Skeletal muscle satellite cell (primary cell): ENCODE measurements around the gene IRAK3.
A peak's percentile ranks its signal among the peaks of the same experiment; 100 is the strongest.

ENCODE experiments used
- H3K27me3 ChIP-seq: 2 replicates; pipeline ENCODE4 v1.7.0; 2013; ENCODE audit warnings: low read length; ENCODE audit not compliant: control insufficient read depth, insufficient read depth
- H3K36me3 ChIP-seq: 2 replicates; pipeline ENCODE4 v1.7.0; 2013; ENCODE audit warnings: mild to moderate bottlenecking, control low read depth, low read length; ENCODE audit not compliant: insufficient read depth
- H3K4me1 ChIP-seq: 2 replicates; pipeline ENCODE4 v1.7.0; 2013; ENCODE audit warnings: low read length; ENCODE audit not compliant: control insufficient read depth, insufficient read depth
- H3K4me2 ChIP-seq: 2 replicates; pipeline ENCODE4 v1.7.0; 2013; ENCODE audit warnings: mild to moderate bottlenecking, low read length
- H3K4me3 ChIP-seq: 2 replicates; pipeline ENCODE4 v1.7.0; 2013; ENCODE audit warnings: low read length
- H3K9ac ChIP-seq: 2 replicates; pipeline ENCODE4 v1.7.0; 2013; ENCODE audit warnings: mild to moderate bottlenecking, low read depth, low read length, moderate library complexity
- H3K9me3 ChIP-seq: replicated peaks from 2 replicates; pipeline ENCODE4 v1.7.0; 2013; ENCODE audit warnings: mild to moderate bottlenecking, control low read depth, low read length

IRAK3 gene

GRCh38 chr12:66243911-66244310 is 54.9 kb downstream of the IRAK3 start:
- H3K4me1 ChIP-seq: peaks cover 21% of the 10 kb centered on the region
- H3K9ac ChIP-seq: no peak overlapping the region
- no peaks in the 10 kb centered on the region for H3K9me3 ChIP-seq
- no peak overlapping the region for H3K4me3 ChIP-seq
- H3K4me2 ChIP-seq: no peak overlapping the region
- no peaks in the 10 kb centered on the region for H3K27me3 ChIP-seq
- H3K36me3 ChIP-seq: no peaks in the 10 kb centered on the region

- H3K36me3 ChIP-seq: no peaks in the 10 kb centered on the region
- no peak overlapping the region for H3K4me3 ChIP-seq
- H3K9ac ChIP-seq: no peak overlapping the region
- H3K4me2 ChIP-seq: no peak overlapping the region
- no peaks in the 10 kb centered on the region for H3K27me3 ChIP-seq
- H3K4me1 ChIP-seq: peaks cover 21% of the 10 kb centered on the region
- H3K9me3 ChIP-seq: no peaks in the 10 kb centered on the region
These were observed 55.4 kb downstream of the IRAK3 start for GRCh38 chr12:66244446-66244845.

- Histone ChIP-seq H3K4me1 (peaks cover 6% of the 10 kb centered on the region), H3K4me3 (no peak overlapping the region), H3K4me2 (no peak overlapping the region), H3K9ac (no peak overlapping the region), H3K27me3 (no peaks in the 10 kb centered on the region), H3K9me3 (no peaks in the 10 kb centered on the region), H3K36me3 (no peaks in the 10 kb centered on the region)
These were observed 58.7 kb downstream of the IRAK3 start for GRCh38 chr12:66247741-66248140.

GRCh38 chr12:66251049-66251448 is 62.0 kb downstream of the IRAK3 start:
- Histone ChIP-seq H3K4me3 (no peak overlapping the region), H3K4me1 (no peaks in the 10 kb centered on the region), H3K9ac (no peak overlapping the region), H3K4me2 (no peak overlapping the region), H3K27me3 (no peaks in the 10 kb centered on the region), H3K36me3 (no peaks in the 10 kb centered on the region), H3K9me3 (no peaks in the 10 kb centered on the region)

- H3K4me3 ChIP-seq: no peak overlapping the region
- H3K9ac ChIP-seq: no peak overlapping the region
- H3K4me2 ChIP-seq: no peak overlapping the region
- no peaks in the 10 kb centered on the region for H3K36me3 ChIP-seq
- H3K27me3 ChIP-seq: no peaks in the 10 kb centered on the region
- no peaks in the 10 kb centered on the region for H3K9me3 ChIP-seq
- H3K4me1 ChIP-seq: no peaks in the 10 kb centered on the region
These were observed 63.8 kb downstream of the IRAK3 start for GRCh38 chr12:66252771-66253170.

GRCh38 chr12:66255737-66256136 is 66.7 kb downstream of the IRAK3 start:
- Histone ChIP-seq H3K9ac (no peak overlapping the region), H3K36me3 (no peaks in the 10 kb centered on the region), H3K4me3 (no peak overlapping the region), H3K27me3 (peaks cover 14% of the 10 kb centered on the region), H3K4me2 (no peak overlapping the region), H3K9me3 (no peaks in the 10 kb centered on the region), H3K4me1 (no peaks in the 10 kb centered on the region)

GRCh38 chr12:66258011-66258410 is 69.0 kb downstream of the IRAK3 start:
- no peak overlapping the region for H3K9ac ChIP-seq
- no peaks in the 10 kb centered on the region for H3K9me3 ChIP-seq
- no peaks in the 10 kb centered on the region for H3K4me1 ChIP-seq
- H3K27me3 ChIP-seq: peaks cover 21% of the 10 kb centered on the region
- H3K36me3 ChIP-seq: no peaks in the 10 kb centered on the region
- H3K4me2 ChIP-seq: no peak overlapping the region
- no peak overlapping the region for H3K4me3 ChIP-seq

- H3K4me3 ChIP-seq: no peak overlapping the region
- no peak overlapping the region for H3K9ac ChIP-seq
- H3K36me3 ChIP-seq: no peaks in the 10 kb centered on the region
- no peaks in the 10 kb centered on the region for H3K4me1 ChIP-seq
- no peak overlapping the region for H3K4me2 ChIP-seq
- no peaks in the 10 kb centered on the region for H3K9me3 ChIP-seq
- H3K27me3 ChIP-seq: peaks cover 44% of the 10 kb centered on the region
These were observed 73.7 kb downstream of the IRAK3 start for GRCh38 chr12:66262737-66263136.

- H3K4me3 ChIP-seq: no peak overlapping the region
- peaks cover 45% of the 10 kb centered on the region for H3K27me3 ChIP-seq
- H3K36me3 ChIP-seq: no peaks in the 10 kb centered on the region
- no peak overlapping the region for H3K9ac ChIP-seq
- no peaks in the 10 kb centered on the region for H3K9me3 ChIP-seq
- no peaks in the 10 kb centered on the region for H3K4me1 ChIP-seq
- H3K4me2 ChIP-seq: no peak overlapping the region
These were observed 79.5 kb downstream of the IRAK3 start for GRCh38 chr12:66268562-66268961.

GRCh38 chr12:66269142-66269541 is 80.1 kb downstream of the IRAK3 start:
- Histone ChIP-seq H3K4me2 (no peak overlapping the region), H3K9me3 (no peaks in the 10 kb centered on the region), H3K4me1 (no peaks in the 10 kb centered on the region), H3K36me3 (no peaks in the 10 kb centered on the region), H3K9ac (no peak overlapping the region), H3K27me3 (peaks cover 44% of the 10 kb centered on the region), H3K4me3 (no peak overlapping the region)

GRCh38 chr12:66269757-66270383 is 80.9 kb downstream of the IRAK3 start:
- peak overlapping the region; percentile 17 for H3K4me2 ChIP-seq
- H3K4me1 ChIP-seq: no peaks in the 10 kb centered on the region
- H3K27me3 ChIP-seq: peaks cover 41% of the 10 kb centered on the region
- H3K9ac ChIP-seq: no peak overlapping the region
- H3K4me3 ChIP-seq: no peak overlapping the region
- H3K36me3 ChIP-seq: no peaks in the 10 kb centered on the region
- H3K9me3 ChIP-seq: no peaks in the 10 kb centered on the region

- H3K4me2 ChIP-seq: no peak overlapping the region
- no peaks in the 10 kb centered on the region for H3K9me3 ChIP-seq
- H3K36me3 ChIP-seq: no peaks in the 10 kb centered on the region
- H3K4me1 ChIP-seq: no peaks in the 10 kb centered on the region
- H3K4me3 ChIP-seq: no peak overlapping the region
- H3K27me3 ChIP-seq: peaks cover 36% of the 10 kb centered on the region
- H3K9ac ChIP-seq: no peak overlapping the region
These were observed 81.6 kb downstream of the IRAK3 start for GRCh38 chr12:66270613-66271012.
